Measurements from ENCODE around the gene ECM1.

Gene ECM1

GRCh38 chr1:150560011-150560438, 52.1 kb downstream of the ECM1 start:
- peak; percentile 54 for DNase-seq

GRCh38 chr1:150560576-150561253, 52.8 kb downstream of the ECM1 start:
- peak; percentile 85 for DNase-seq

GRCh38 chr1:150561254-150561973, 53.5 kb downstream of the ECM1 start:
- DNase-seq, result peak; percentile 79

- peak; percentile 72 for DNase-seq
These were observed 54.1 kb downstream of the ECM1 start for GRCh38 chr1:150561974-150562445.

- peak; percentile 20 for DNase-seq
These were observed 54.8 kb downstream of the ECM1 start for GRCh38 chr1:150562446-150563339.
